ENCODE results near the gene ENPP6. TPM values are rescaled to one million over a fixed set of nuclear protein-coding genes. Genes with fewer than 3 reads are reported as not detected.
"Not testable (repeated sequence)": the region's sequence is repeated elsewhere in the genome, so short reads cannot be mapped to it uniquely, and the experiment has no call there.

Gene ENPP6
- total RNA-seq, 1 donor from 2014 or later, result 0.41 TPM

DNA sequence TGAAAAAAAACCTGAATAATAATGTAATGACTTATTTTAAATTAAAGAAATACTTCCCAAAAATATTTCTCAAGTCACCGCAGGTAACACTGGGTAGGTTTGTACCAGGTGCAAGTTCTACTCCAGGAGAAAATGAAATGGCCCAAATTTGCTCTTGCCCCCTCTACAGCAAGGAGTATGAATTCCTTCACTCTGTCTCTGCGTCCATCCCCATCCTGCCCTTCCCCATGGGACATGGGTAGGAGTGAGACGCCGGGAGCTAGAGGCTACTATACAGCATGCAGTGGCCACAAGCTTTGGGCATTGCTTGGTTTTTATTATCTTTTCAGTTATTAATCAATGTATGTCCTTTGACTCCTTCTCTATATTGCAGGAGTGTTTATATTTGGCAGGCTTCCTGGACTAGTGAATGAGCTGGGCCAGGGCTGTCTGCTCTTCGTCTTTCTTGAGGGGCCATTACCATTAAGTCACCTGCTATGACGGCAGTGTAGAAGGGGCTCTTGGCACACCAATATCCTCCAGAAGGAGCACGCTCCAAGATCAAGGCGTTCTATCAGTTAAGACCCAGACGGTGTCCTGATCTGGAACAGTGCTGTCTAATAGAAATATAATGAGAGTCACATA lies 149.6 kb downstream of the ENPP6 start:
- no peaks in the 10 kb centered on the region for H3K9me3 Mint-ChIP-seq
- intact Hi-C loops (cut with micrococcal nuclease), result no loop called here
- H3K36me3 Mint-ChIP-seq (ENCODE audit: low read depth), result no peaks in the 10 kb centered on the region
- no peaks in the 10 kb centered on the region for H3K4me1 Mint-ChIP-seq (ENCODE audit: low read depth)
- no peak for DNase-seq (ENCODE audit: low spot score)
- peaks cover 1% of the 10 kb centered on the region for H3K27me3 Mint-ChIP-seq (ENCODE audit: low read depth)
- H3K27ac Mint-ChIP-seq, result no peak overlapping the region
- no peak overlapping the region for H3K4me3 Mint-ChIP-seq (ENCODE audit: low read depth)

DNA sequence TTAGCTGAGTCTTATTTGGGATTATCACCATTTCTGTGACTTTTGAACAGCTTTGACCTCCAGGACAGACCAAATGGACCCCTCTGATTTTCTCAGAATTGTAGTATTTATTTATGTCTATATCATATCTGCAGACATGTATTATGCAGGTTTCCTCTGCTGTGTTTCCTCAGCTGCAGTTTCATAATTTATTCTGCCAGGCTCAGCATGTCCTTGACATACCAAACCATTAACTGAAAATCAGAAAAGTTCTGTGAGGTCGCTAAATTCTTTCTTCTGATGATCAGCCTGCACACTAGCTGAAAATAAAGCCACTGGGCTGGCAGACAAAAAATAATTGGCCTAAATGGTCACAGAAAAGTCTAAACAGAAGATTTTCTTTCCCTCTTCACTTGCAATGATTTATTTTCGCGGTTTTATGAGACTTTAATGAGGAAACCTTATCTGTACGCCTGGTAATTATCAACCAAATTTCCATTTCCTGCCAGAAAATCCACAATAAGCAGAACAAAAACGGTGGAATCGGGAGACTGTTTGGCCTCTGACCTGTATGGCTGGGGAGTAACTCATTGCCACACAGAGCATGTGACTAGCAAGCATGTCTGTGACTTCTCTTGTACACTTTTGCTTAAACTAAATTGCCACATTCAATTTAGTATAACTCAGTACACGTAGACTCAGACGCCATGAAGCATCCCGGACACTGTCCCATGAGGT lies 150.9 kb downstream of the ENPP6 start:
- intact Hi-C loops (cut with micrococcal nuclease), result no loop called here
- Mint-ChIP-seq H3K4me3 (ENCODE audit: low read depth) (no peak overlapping the region), H3K36me3 (ENCODE audit: low read depth) (no peaks in the 10 kb centered on the region), H3K27me3 (ENCODE audit: low read depth) (peaks cover 1% of the 10 kb centered on the region), H3K4me1 (ENCODE audit: low read depth) (no peaks in the 10 kb centered on the region), H3K9me3 (no peaks in the 10 kb centered on the region), H3K27ac (no peak overlapping the region)
- no peak for DNase-seq (ENCODE audit: low spot score)

DNA sequence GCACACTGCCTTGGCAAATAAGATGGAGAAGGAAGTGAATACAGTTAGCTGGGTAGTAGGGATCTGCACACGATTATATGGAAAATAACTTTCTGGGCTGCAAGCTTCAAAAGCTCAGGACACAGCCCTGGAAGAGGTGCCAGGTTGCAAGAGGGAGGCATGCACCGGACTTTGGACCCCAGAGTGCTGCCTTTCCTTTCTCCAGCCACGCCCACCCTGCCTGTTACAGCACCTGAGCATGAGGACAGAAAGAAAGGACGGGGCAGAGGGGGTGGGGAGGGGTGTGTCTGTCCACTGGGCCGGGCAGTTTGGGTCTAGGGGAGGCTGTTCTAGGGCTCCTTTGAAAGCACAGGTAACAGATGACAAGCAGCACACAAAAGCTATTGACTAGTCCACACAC lies 152.8 kb downstream of the ENPP6 start:
- peaks cover 1% of the 10 kb centered on the region for H3K27me3 Mint-ChIP-seq (ENCODE audit: low read depth)
- H3K4me1 Mint-ChIP-seq (ENCODE audit: low read depth), result no peaks in the 10 kb centered on the region
- H3K27ac Mint-ChIP-seq, result no peak overlapping the region
- H3K9me3 Mint-ChIP-seq, result no peaks in the 10 kb centered on the region
- H3K4me3 Mint-ChIP-seq (ENCODE audit: low read depth), result no peak overlapping the region
- DNase-seq (ENCODE audit: low spot score), result no peak
- no peaks in the 10 kb centered on the region for H3K36me3 Mint-ChIP-seq (ENCODE audit: low read depth)
- intact Hi-C loops (cut with micrococcal nuclease), result no loop called here

DNA sequence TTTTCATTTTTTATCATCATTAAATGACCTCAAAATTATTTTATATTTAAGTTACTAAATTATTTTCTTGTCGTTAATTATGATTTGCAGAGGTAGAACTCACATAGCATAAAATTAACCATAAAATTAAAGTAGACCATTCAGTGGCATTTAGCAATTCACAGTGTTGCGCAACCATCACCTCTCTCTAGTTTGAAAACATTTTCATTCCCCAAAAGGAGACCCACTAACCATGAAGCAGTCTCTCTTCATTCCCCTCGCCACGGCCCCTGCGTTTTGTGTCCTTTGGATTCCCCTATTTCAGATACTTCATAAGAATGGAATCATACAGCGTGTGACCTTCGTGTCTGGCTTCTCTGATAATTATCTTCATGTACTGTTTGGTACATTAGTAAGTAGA lies 154.9 kb downstream of the ENPP6 start:
- Mint-ChIP-seq H3K27me3 (ENCODE audit: low read depth) (no peaks in the 10 kb centered on the region), H3K4me1 (ENCODE audit: low read depth) (no peaks in the 10 kb centered on the region), H3K27ac (no peak overlapping the region), H3K36me3 (ENCODE audit: low read depth) (no peaks in the 10 kb centered on the region), H3K9me3 (no peaks in the 10 kb centered on the region), H3K4me3 (ENCODE audit: low read depth) (no peak overlapping the region)
- DNase-seq (ENCODE audit: low spot score), result no peak
- intact Hi-C loops (cut with micrococcal nuclease), result no loop called here

DNA sequence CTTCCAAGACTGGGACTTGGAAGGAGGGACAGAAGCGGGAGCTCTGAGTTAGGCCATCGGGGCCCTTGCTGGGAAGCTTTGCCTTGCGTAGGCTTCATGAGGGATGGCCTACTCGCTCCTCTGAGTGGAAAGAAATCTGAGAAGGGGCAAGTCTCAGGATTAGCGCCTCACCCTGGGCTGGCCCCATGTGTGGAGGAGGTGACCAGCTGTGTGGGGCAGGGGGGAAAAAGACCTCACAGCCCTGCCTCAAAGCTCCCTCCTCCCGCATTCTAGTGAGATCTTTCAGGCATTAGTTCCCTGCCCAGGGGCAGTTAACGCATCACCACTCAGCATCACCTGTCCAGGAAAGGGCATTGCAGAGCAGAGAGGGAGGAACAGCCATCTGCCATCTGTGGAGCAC lies 156.1 kb downstream of the ENPP6 start:
- Mint-ChIP-seq H3K27ac (no peak overlapping the region), H3K36me3 (ENCODE audit: low read depth) (no peaks in the 10 kb centered on the region), H3K4me3 (ENCODE audit: low read depth) (no peak overlapping the region), H3K9me3 (no peaks in the 10 kb centered on the region), H3K4me1 (ENCODE audit: low read depth) (no peaks in the 10 kb centered on the region), H3K27me3 (ENCODE audit: low read depth) (no peaks in the 10 kb centered on the region)
- DNase-seq (ENCODE audit: low spot score), result no peak
- intact Hi-C loops (cut with micrococcal nuclease), result no loop called here

DNA sequence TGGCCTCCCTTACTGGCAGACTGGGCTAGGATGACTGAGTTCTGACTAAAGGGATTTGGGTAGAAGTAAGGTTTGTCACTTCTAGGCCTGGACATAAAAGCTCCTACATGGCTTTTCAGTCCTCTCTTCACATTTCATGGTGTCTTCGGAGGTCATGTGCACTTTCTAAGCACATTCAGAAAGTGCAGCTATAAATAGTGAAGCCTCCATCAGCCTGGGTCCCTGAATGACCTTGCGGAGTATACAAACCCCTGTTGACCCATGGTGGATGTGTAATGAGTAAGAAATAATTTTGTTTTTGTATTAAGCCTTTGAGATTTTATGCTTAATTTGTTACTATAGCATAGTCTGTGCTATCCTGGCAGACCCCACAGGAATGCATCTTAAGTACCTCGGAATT lies 158.6 kb downstream of the ENPP6 start:
- DNase-seq (ENCODE audit: low spot score), result no peak
- intact Hi-C loops (cut with micrococcal nuclease), result no loop called here
- Mint-ChIP-seq H3K27ac (no peak overlapping the region), H3K4me3 (ENCODE audit: low read depth) (no peak overlapping the region), H3K36me3 (ENCODE audit: low read depth) (no peaks in the 10 kb centered on the region), H3K27me3 (ENCODE audit: low read depth) (no peaks in the 10 kb centered on the region), H3K9me3 (no peaks in the 10 kb centered on the region), H3K4me1 (ENCODE audit: low read depth) (no peaks in the 10 kb centered on the region)

DNA sequence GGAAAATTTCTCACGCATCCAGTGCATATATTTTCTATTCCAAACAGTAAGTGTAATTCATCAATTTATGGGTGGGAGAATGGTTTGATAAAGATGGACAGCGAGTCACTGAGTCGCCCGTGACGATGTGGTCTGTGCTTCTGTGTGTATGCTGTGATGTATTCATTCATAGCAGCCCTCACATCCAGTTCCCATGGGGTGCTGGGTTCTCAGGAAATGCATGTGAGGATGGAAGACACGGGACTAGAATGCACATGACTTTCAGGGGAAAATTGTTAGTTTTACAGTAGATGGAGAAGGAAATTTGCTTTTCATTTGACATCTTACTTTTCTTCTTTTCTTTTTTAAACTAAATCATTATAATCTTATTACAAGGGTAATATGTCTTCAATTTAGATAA lies 159.6 kb downstream of the ENPP6 start:
- H3K27ac Mint-ChIP-seq, result no peak overlapping the region
- no peak overlapping the region for H3K4me3 Mint-ChIP-seq (ENCODE audit: low read depth)
- H3K27me3 Mint-ChIP-seq (ENCODE audit: low read depth), result no peaks in the 10 kb centered on the region
- intact Hi-C loops (cut with micrococcal nuclease), result no loop called here
- H3K36me3 Mint-ChIP-seq (ENCODE audit: low read depth), result no peaks in the 10 kb centered on the region
- DNase-seq (ENCODE audit: low spot score), result no peak
- H3K4me1 Mint-ChIP-seq (ENCODE audit: low read depth), result no peaks in the 10 kb centered on the region
- H3K9me3 Mint-ChIP-seq, result no peaks in the 10 kb centered on the region

DNA sequence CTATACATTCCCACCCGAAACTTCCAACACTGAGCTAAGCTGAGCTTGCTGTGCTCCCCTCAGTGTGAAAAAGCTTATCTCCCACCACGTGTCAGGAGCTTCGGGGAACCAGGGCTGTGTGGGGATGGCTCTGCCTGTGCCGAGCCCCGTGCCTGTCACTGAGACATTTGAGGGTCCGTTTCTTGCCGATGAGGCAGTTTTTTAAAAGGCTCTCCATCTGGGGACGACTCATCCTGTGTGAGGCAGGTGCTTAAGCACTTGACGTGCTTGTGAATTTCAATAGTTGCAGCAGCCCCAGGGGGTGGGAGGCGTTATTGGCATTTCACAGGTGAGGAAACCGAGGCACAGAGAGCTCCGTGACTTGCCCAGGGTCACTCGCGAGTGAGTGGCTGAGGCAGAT lies 160.8 kb downstream of the ENPP6 start:
- intact Hi-C loops (cut with micrococcal nuclease), result no loop called here

DNA sequence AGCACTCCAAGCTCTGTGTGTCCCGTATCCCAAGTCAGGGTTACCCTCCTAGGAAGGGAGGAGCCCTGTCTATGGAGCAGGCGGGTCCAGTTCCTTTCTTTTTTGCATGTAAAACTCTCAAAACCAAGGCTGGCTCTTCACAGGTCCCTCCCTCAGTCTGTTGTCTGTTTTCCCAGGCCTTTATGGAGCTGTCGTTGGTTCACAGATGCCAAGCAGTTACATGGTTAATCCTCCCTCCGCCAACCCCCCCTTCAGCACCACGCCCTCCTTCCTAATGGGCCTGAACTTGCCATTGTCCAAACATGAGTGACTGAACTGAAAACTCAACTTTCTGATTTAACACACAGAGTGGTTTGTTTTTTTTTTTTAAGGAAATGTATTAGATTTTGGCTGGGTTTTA lies 164.2 kb downstream of the ENPP6 start:
- intact Hi-C loops (cut with micrococcal nuclease), result no loop called here
- no peak overlapping the region for H3K4me3 Mint-ChIP-seq (ENCODE audit: low read depth)
- no peak for DNase-seq (ENCODE audit: low spot score)
- no peak overlapping the region for H3K27ac Mint-ChIP-seq
- H3K27me3 Mint-ChIP-seq (ENCODE audit: low read depth), result no peaks in the 10 kb centered on the region
- H3K9me3 Mint-ChIP-seq, result peaks cover 6% of the 10 kb centered on the region
- H3K36me3 Mint-ChIP-seq (ENCODE audit: low read depth), result no peaks in the 10 kb centered on the region
- H3K4me1 Mint-ChIP-seq (ENCODE audit: low read depth), result no peaks in the 10 kb centered on the region

More for the DNA sequence above, 160.8 kb downstream of the ENPP6 start:
- no peaks in the 10 kb centered on the region for H3K36me3 Mint-ChIP-seq (ENCODE audit: low read depth)
- no peak overlapping the region for H3K27ac Mint-ChIP-seq
- H3K4me1 Mint-ChIP-seq (ENCODE audit: low read depth), result no peaks in the 10 kb centered on the region
- H3K9me3 Mint-ChIP-seq, result no peaks in the 10 kb centered on the region
- DNase-seq (ENCODE audit: low spot score), result no peak
- H3K4me3 Mint-ChIP-seq (ENCODE audit: low read depth), result no peak overlapping the region
- no peaks in the 10 kb centered on the region for H3K27me3 Mint-ChIP-seq (ENCODE audit: low read depth)

DNA sequence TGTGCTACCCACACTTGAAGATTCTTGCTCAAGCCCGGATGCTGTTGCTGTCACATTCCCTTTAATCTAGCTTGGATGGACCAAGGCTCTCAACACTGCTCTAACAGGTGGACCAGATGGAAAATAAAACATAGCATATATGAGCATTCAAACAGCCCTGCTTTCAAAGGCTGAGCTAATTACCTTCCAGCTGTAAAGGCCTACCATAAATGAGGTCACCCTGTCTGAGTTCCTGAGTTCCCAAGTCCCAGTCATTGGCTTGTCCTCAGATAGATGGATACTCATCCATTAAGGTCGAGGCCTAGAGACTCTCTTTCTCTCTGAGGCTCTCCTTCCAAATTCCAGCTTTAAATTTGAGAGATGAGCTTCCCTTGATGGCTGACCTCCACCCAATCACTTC lies 165.1 kb downstream of the ENPP6 start:
- H3K27ac Mint-ChIP-seq, result no peak overlapping the region
- peaks cover 2% of the 10 kb centered on the region for H3K4me1 Mint-ChIP-seq (ENCODE audit: low read depth)
- intact Hi-C loops (cut with micrococcal nuclease), result no loop called here

DNA sequence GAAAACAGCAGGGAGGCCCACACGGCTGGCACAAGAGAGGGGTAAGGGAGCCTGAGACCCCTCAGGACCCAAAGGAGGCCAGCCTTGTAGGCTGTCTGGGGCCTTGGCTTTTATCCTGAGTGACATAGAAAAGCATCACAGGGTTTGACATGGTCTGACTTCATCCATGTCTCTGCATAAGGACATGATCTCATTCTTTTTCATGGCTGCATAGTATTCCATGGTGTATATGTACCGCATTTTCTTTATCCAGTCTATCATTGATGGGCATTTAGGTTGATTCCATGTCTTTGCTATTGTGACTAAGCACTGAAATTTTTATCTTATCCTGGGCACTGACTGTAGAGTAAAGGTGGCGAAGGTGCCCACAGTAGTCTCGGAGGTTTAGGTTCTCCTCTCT lies 166.4 kb downstream of the ENPP6 start:
- H3K27ac Mint-ChIP-seq; DNase-seq (ENCODE audit: low spot score); H3K4me1 Mint-ChIP-seq (ENCODE audit: low read depth); H3K27me3 Mint-ChIP-seq (ENCODE audit: low read depth); intact Hi-C loops (cut with micrococcal nuclease); H3K4me3 Mint-ChIP-seq (ENCODE audit: low read depth); H3K36me3 Mint-ChIP-seq (ENCODE audit: low read depth): not testable (repeated sequence)
- peaks cover 23% of the 10 kb centered on the region for H3K9me3 Mint-ChIP-seq

More for the DNA sequence above, 165.1 kb downstream of the ENPP6 start:
- no peak overlapping the region for H3K4me3 Mint-ChIP-seq (ENCODE audit: low read depth)
- H3K9me3 Mint-ChIP-seq, result peaks cover 10% of the 10 kb centered on the region
- DNase-seq (ENCODE audit: low spot score), result no peak
- H3K27me3 Mint-ChIP-seq (ENCODE audit: low read depth), result peaks cover 3% of the 10 kb centered on the region
- H3K36me3 Mint-ChIP-seq (ENCODE audit: low read depth), result no peaks in the 10 kb centered on the region

DNA sequence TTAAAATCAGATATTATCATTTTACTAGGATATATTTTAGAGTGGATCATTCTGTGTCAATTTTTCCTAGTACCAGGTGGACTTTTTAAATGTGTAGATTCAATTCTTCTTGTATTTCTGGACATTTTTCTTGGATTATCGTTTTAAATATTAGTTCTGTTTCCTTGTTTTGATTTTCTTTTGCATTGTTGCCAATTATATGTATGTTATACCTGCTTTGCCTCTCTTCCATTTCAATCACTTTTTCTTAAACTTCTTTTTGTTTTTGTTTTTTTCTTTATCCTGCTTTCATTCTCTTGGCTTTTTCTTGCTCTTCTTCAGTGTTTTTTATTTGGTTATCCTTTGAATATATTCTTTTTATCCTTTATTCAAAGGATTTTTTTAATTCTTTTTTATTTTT lies 171.5 kb downstream of the ENPP6 start:
- Mint-ChIP-seq H3K4me3 (ENCODE audit: low read depth) (no peak overlapping the region), H3K27me3 (ENCODE audit: low read depth) (peaks cover 14% of the 10 kb centered on the region), H3K27ac (no peak overlapping the region), H3K4me1 (ENCODE audit: low read depth) (peaks cover 2% of the 10 kb centered on the region), H3K9me3 (peaks cover 25% of the 10 kb centered on the region), H3K36me3 (ENCODE audit: low read depth) (no peaks in the 10 kb centered on the region)
- no peak for DNase-seq (ENCODE audit: low spot score)
- intact Hi-C loops (cut with micrococcal nuclease), result no loop called here

DNA sequence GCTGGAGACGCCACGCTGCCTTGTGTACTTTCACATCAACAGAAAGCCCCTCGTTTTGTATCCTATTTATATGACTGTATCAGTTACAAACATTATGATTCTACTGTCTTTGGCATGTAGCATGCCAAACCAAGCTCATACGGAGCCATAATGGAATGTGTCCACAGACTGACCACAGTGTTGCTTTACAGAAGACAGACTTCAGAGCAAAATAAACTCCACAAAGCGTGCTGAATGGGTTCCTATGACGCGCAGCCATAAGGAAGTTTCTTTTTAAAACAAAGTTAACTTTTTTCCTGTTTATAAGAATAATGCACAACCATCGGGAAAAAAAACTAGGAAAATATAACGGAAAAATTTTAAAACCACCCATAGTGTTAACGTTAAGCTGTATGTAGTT lies 176.5 kb downstream of the ENPP6 start:
- Mint-ChIP-seq H3K36me3 (ENCODE audit: low read depth) (no peaks in the 10 kb centered on the region), H3K4me3 (ENCODE audit: low read depth) (no peak overlapping the region), H3K27me3 (ENCODE audit: low read depth) (peaks cover 31% of the 10 kb centered on the region), H3K9me3 (peaks cover 7% of the 10 kb centered on the region), H3K4me1 (ENCODE audit: low read depth) (peaks cover 8% of the 10 kb centered on the region), H3K27ac (no peak overlapping the region)
- intact Hi-C loops (cut with micrococcal nuclease), result no loop called here
- DNase-seq (ENCODE audit: low spot score), result no peak
